NCI-H2171 treated with DMSO at 0.1 percent for 48 hours (cell line): ENCODE results near the gene TRIM15.
"Not testable (repeated sequence)": the region's sequence is repeated elsewhere in the genome, so short reads cannot be mapped to it uniquely, and the experiment has no call there.

Experiments
- DNase-seq: peaks from one replicate; lab custom pipeline; 2025; lab: John Stamatoyannopoulos, UW

Gene TRIM15

GRCh38 chr6:30198166-30199084 is 35.1 kb downstream of the TRIM15 start:
- no peak for DNase-seq

- no peak for DNase-seq
These were observed 37.4 kb downstream of the TRIM15 start for GRCh38 chr6:30200551-30201281.

GRCh38 chr6:30202366-30202765 is 39.0 kb downstream of the TRIM15 start:
- DNase-seq: no peak

GRCh38 chr6:30204116-30204515 is 40.8 kb downstream of the TRIM15 start:
- no peak for DNase-seq

- DNase-seq: no peak
These were observed 42.8 kb downstream of the TRIM15 start for GRCh38 chr6:30206152-30206551.

- peak; percentile 30 for DNase-seq
These were observed 43.7 kb downstream of the TRIM15 start for GRCh38 chr6:30206799-30207618.

GRCh38 chr6:30207619-30208295 is 44.4 kb downstream of the TRIM15 start:
- DNase-seq: no peak

- no peak for DNase-seq
These were observed 48.0 kb downstream of the TRIM15 start for GRCh38 chr6:30211306-30211705.

- no peak for DNase-seq
These were observed 48.6 kb downstream of the TRIM15 start for GRCh38 chr6:30211899-30212298.

- DNase-seq: peak; percentile 98
These were observed 49.7 kb downstream of the TRIM15 start, which contains the start of gene TRIM26 for GRCh38 chr6:30212865-30213666. TRIM26 (minus strand) TSS chr6:30213406; CDS start chr6:30199103, 14,303 bp downstream.

GRCh38 chr6:30213667-30213956 is 50.3 kb downstream of the TRIM15 start:
- no peak for DNase-seq

- peak; percentile 65 for DNase-seq
These were observed 50.8 kb downstream of the TRIM15 start for GRCh38 chr6:30213957-30214656.

GRCh38 chr6:30214657-30214982 is 51.3 kb downstream of the TRIM15 start:
- DNase-seq: no peak

- no peak for DNase-seq
These were observed 52.8 kb downstream of the TRIM15 start for GRCh38 chr6:30216096-30216495.

- DNase-seq: peak; percentile 44
These were observed 55.9 kb downstream of the TRIM15 start for GRCh38 chr6:30219244-30219643.

- not testable (repeated sequence) for DNase-seq
These were observed 58.0 kb downstream of the TRIM15 start for GRCh38 chr6:30221395-30221794.

GRCh38 chr6:30221956-30222355 is 58.6 kb downstream of the TRIM15 start:
- not testable (repeated sequence) for DNase-seq
